ENCODE measurements around the gene PANK2. TPM values are rescaled to one million over a fixed set of nuclear protein-coding genes. Genes with fewer than 3 reads are reported as not detected.

PANK2 gene
- polyA plus RNA-seq, 1 of the 3 experiments (the other 2 are of a cell fraction): 17.7 TPM

DNA sequence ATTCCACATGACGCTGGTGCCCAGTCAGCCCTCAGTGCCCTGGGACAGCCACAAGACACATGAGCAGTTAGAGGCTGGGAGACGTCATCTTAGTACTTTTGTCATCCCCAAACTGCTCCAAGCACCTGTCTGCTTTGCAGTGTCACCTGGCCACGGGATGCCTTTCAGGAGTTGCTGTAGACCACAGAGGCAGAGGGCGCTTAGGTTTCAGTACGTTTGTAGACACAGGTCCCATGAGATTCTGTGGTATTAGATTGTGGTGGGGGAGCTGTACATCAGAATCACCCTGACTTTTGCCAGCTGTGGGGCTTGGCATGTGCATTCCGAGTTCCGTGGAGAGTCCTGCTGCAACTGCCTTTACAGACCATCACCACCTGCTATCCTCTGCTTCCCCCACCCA is 25.9 kb upstream of the PANK2 start:
- Histone ChIP-seq H3K9ac (no peak overlapping the region), H3F3A (replicated peaks; ENCODE audit: insufficient read depth) (peaks cover 6% of the 10 kb centered on the region), H3K9me2 (no peaks in the 10 kb centered on the region), H3K4me1 (ENCODE audit: control insufficient read depth in 1 of 2, insufficient read depth in 2 of 2, low read depth in 1 of 2, low read length in 1 of 2) (no peaks in the 10 kb centered on the region; a peak in 1 of 4 replicates), H3K79me2 (ENCODE audit: insufficient read depth) (no peaks in the 10 kb centered on the region; the same call in 1 of the 2 replicates), H4K20me1 (ENCODE audit: insufficient read depth) (no peaks in the 10 kb centered on the region), H3K27ac (ENCODE audit: low read depth in 2 of 2, low read length in 1 of 2) (no peak overlapping the region), H3K27me3 (ENCODE audit: insufficient read depth) (no peaks in the 10 kb centered on the region), H3K4me3 (ENCODE audit: low read depth in 2 of 2, low read length in 1 of 2) (no peak overlapping the region), H3K9me3 (no peaks in the 10 kb centered on the region), H3K36me3 (replicated peaks in 1 of 2; ENCODE audit: control insufficient read depth in 1 of 2, insufficient read depth in 2 of 2, low read length in 1 of 2) (peaks cover 38 to 56% of the 10 kb centered on the region in 2 experiments), H3K4me2 (no peak overlapping the region), H2AFZ (ENCODE audit: low read depth) (no peak overlapping the region)
- 95% methylated on average over 6 of the region's 7 CpGs for WGBS (ENCODE audit: low lambda C conversion rate)
- no peak for DNase-seq
- TF ChIP-seq, protein P1, sequence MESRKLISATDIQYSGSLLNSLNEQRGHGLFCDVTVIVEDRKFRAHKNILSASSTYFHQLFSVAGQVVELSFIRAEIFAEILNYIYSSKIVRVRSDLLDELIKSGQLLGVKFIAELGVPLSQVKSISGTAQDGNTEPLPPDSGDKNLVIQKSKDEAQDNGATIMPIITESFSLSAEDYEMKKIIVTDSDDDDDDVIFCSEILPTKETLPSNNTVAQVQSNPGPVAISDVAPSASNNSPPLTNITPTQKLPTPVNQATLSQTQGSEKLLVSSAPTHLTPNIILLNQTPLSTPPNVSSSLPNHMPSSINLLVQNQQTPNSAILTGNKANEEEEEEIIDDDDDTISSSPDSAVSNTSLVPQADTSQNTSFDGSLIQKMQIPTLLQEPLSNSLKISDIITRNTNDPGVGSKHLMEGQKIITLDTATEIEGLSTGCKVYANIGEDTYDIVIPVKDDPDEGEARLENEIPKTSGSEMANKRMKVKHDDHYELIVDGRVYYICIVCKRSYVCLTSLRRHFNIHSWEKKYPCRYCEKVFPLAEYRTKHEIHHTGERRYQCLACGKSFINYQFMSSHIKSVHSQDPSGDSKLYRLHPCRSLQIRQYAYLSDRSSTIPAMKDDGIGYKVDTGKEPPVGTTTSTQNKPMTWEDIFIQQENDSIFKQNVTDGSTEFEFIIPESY (IDR thresholded peaks at IDR 0.05; ENCODE audit: borderline replicate concordance, low read depth): no peak
- TF ChIP-seq, protein P2, sequence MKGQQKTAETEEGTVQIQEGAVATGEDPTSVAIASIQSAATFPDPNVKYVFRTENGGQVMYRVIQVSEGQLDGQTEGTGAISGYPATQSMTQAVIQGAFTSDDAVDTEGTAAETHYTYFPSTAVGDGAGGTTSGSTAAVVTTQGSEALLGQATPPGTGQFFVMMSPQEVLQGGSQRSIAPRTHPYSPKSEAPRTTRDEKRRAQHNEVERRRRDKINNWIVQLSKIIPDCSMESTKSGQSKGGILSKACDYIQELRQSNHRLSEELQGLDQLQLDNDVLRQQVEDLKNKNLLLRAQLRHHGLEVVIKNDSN (IDR thresholded peaks at IDR 0.05; ENCODE audit: borderline replicate concordance, low read depth): no peak
- TF ChIP-seq NFIC (IDR thresholded peaks at IDR 0.05; ENCODE audit: borderline replicate concordance) (no peak), MXI1 (IDR thresholded peaks at IDR 0.05; ENCODE audit: low read depth, low read length) (no peak), FOSL2 (IDR thresholded peaks at IDR 0.05; ENCODE audit: borderline replicate concordance, low read depth) (no peak), MEF2A (IDR thresholded peaks at IDR 0.05; ENCODE audit: borderline replicate concordance, low read depth) (no peak), NRF1 (IDR thresholded peaks at IDR 0.05; ENCODE audit: low read depth, low read length) (no peak), RFX5 (IDR thresholded peaks at IDR 0.05; ENCODE audit: low read length) (no peak), EP300 (IDR thresholded peaks at IDR 0.05; ENCODE audit: borderline replicate concordance in 1 of 2, low read depth in 1 of 2, low read length in 1 of 2) (no peak), JUND (IDR thresholded peaks at IDR 0.05) (no peak), FOXJ3 (CRISPR knock-in tag; IDR thresholded peaks at IDR 0.05) (no peak), ELF1 (IDR thresholded peaks at IDR 0.05) (no peak), CHD2 (IDR thresholded peaks at IDR 0.05; ENCODE audit: low read length, partially characterized antibody) (no peak), POLR2AphosphoS5 (IDR thresholded peaks at IDR 0.05; ENCODE audit: low read depth, low read length) (no peak), FOXM1 (IDR thresholded peaks at IDR 0.05; ENCODE audit: low read depth) (no peak), TEAD4 (IDR thresholded peaks at IDR 0.05; ENCODE audit: borderline replicate concordance, insufficient read depth) (no peak), GATA2 (CRISPR knock-in tag; IDR thresholded peaks at IDR 0.05) (no peak)
- TF ChIP-seq, protein P3, sequence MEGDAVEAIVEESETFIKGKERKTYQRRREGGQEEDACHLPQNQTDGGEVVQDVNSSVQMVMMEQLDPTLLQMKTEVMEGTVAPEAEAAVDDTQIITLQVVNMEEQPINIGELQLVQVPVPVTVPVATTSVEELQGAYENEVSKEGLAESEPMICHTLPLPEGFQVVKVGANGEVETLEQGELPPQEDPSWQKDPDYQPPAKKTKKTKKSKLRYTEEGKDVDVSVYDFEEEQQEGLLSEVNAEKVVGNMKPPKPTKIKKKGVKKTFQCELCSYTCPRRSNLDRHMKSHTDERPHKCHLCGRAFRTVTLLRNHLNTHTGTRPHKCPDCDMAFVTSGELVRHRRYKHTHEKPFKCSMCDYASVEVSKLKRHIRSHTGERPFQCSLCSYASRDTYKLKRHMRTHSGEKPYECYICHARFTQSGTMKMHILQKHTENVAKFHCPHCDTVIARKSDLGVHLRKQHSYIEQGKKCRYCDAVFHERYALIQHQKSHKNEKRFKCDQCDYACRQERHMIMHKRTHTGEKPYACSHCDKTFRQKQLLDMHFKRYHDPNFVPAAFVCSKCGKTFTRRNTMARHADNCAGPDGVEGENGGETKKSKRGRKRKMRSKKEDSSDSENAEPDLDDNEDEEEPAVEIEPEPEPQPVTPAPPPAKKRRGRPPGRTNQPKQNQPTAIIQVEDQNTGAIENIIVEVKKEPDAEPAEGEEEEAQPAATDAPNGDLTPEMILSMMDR (IDR thresholded peaks at IDR 0.05): no peak
- TF ChIP-seq, protein P4, sequence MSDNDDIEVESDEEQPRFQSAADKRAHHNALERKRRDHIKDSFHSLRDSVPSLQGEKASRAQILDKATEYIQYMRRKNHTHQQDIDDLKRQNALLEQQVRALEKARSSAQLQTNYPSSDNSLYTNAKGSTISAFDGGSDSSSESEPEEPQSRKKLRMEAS (IDR thresholded peaks at IDR 0.05; ENCODE audit: low read depth): no peak
- CTCF ChIA-PET: interaction anchor here (1.9 to 2.7 kb wide), 2 partner anchors 8 to 77 kb away, joined by 7 to 11 read pairs; partner anchors contain the start of gene CENPB
- POLR2A ChIA-PET: no interaction called here
